GM19397 (cell line): ENCODE data around the gene LGR5.

Source experiments
- ATAC-seq: cut with Tn5 transposase; IDR thresholded peaks from one replicate; pipeline ENCODE4 v1.9.1; 2021; ENCODE audit warnings: mild to moderate bottlenecking, moderate library complexity; ENCODE audit not compliant: unreplicated experiment

LGR5 gene

GRCh38 chr12:71439613-71440344 is at the start of gene LGR5:
TSS of gene LGR5 (plus strand) at chr12:71439798. CDS start at chr12:71440081, 283 bp downstream.
- ATAC-seq = peak; percentile 38

- ATAC-seq = peak; percentile 87
Observed at GRCh38 chr12:71392521-71393145, 47.0 kb upstream of the LGR5 start.

- ATAC-seq = no peak
Observed at GRCh38 chr12:71393625-71394024, 46.0 kb upstream of the LGR5 start.

- ATAC-seq = no peak
Observed at GRCh38 chr12:71397433-71397954, 42.1 kb upstream of the LGR5 start.

GRCh38 chr12:71399197-71399596 is 40.4 kb upstream of the LGR5 start:
- ATAC-seq = no peak

- ATAC-seq = no peak
Observed at GRCh38 chr12:71400481-71400880, 39.1 kb upstream of the LGR5 start.

GRCh38 chr12:71405884-71406283 is 33.7 kb upstream of the LGR5 start:
- no peak for ATAC-seq

- ATAC-seq = no peak
Observed at GRCh38 chr12:71407732-71408131, 31.9 kb upstream of the LGR5 start.

- ATAC-seq = no peak
Observed at GRCh38 chr12:71410844-71411243, 28.8 kb upstream of the LGR5 start.

GRCh38 chr12:71411635-71412034 is 28.0 kb upstream of the LGR5 start:
- no peak for ATAC-seq

GRCh38 chr12:71415336-71416231 is 24.0 kb upstream of the LGR5 start:
- ATAC-seq = peak; percentile 83

- ATAC-seq = no peak
Observed at GRCh38 chr12:71417181-71417580, 22.4 kb upstream of the LGR5 start.

GRCh38 chr12:71420775-71421406 is 18.7 kb upstream of the LGR5 start:
- ATAC-seq = no peak

GRCh38 chr12:71425568-71426299 is 13.9 kb upstream of the LGR5 start:
- no peak for ATAC-seq

GRCh38 chr12:71426300-71427047 is 13.1 kb upstream of the LGR5 start:
- no peak for ATAC-seq

GRCh38 chr12:71430756-71431155 is 8.8 kb upstream of the LGR5 start:
- no peak for ATAC-seq

GRCh38 chr12:71431991-71432390 is 7.6 kb upstream of the LGR5 start:
- ATAC-seq = no peak

- no peak for ATAC-seq
Observed at GRCh38 chr12:71432936-71433335, 6.7 kb upstream of the LGR5 start.

GRCh38 chr12:71436696-71437095 is 2.9 kb upstream of the LGR5 start:
- ATAC-seq = no peak
